Bladder microvascular endothelial cell (primary cell): Measurements from ENCODE around the gene PPP3R2. TPM values are rescaled to one million over a fixed set of nuclear protein-coding genes. Genes with fewer than 3 reads are reported as not detected.

Source experiments
- total RNA-seq: library from RNA; depleted of rRNA; stranded (reverse); fragments of >200 nt; gene quantifications from 2 replicates; pipeline ENCODE4 v1.2.3, GENCODE V29; 2014

Gene PPP3R2
- total RNA-seq: not detected in 2 replicates

GRCh38 chr9:101594796-101595195, at the start of gene PPP3R2:
Gene PPP3R2, minus strand, starts transcription at chr9:101594969. Its CDS starts 48 bp downstream, at chr9:101594921.

Other genes with a start within 250 kb of the PPP3R2 start
- gene BAAT, start 210.0 kb downstream of the PPP3R2 start, total RNA-seq: under 0.01 TPM in 1 of 2 replicates, not detected in the other
- gene MRPL50, start 196.4 kb downstream of the PPP3R2 start, total RNA-seq: 10.2 and 14.5 TPM in 2 replicates
- gene ZNF189, start 196.1 kb downstream of the PPP3R2 start, total RNA-seq: 15.4 and 32.8 TPM in 2 replicates
- gene ALDOB, start 159.2 kb downstream of the PPP3R2 start, total RNA-seq: 0.06 TPM in 1 of 2 replicates, not detected in the other
- gene RNF20, start 61.1 kb downstream of the PPP3R2 start, total RNA-seq: 17.3 and 37.6 TPM in 2 replicates
- gene GRIN3A, start 143.7 kb upstream of the PPP3R2 start, total RNA-seq: not detected in 2 replicates